Activated CD4-positive, alpha-beta T cell treated with anti-CD3 and anti-CD28 coated beads, Interleukin-2, amount 50 U/mL, for 16 hours (primary cell): ENCODE measurements around the gene BFAR.
"Not testable (repeated sequence)": the region's sequence is repeated elsewhere in the genome, so short reads cannot be mapped to it uniquely, and the experiment has no call there.

ENCODE experiments used
- DNase-seq: peaks from one replicate; pipeline ENCODE4 v3.0.0-alpha.2; 2020

Gene BFAR

DNA sequence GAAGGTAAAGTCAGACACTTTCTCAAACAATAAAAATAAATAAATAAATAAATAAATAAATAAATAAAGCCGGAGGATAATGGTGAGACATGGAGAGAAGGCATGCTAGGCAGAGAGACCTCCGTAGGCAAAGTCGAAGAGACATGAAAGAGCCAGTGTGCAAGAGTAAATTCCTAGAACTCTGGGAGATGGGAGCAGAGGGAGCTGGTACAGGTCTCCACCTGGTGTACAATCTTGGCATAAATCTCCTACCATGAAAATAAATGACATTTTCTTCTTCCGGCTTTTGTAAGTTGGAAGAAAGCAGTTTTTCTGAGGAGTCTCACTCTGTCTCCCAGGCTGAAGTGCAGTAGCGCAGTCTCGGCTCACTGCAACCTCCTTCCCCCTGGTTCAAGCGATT lies 69.1 kb downstream of the BFAR start:
- not testable (repeated sequence) for DNase-seq

- DNase-seq, result not testable (repeated sequence)
Observed at GRCh38 chr16:14702672-14703071, 69.9 kb downstream of the BFAR start.

DNA sequence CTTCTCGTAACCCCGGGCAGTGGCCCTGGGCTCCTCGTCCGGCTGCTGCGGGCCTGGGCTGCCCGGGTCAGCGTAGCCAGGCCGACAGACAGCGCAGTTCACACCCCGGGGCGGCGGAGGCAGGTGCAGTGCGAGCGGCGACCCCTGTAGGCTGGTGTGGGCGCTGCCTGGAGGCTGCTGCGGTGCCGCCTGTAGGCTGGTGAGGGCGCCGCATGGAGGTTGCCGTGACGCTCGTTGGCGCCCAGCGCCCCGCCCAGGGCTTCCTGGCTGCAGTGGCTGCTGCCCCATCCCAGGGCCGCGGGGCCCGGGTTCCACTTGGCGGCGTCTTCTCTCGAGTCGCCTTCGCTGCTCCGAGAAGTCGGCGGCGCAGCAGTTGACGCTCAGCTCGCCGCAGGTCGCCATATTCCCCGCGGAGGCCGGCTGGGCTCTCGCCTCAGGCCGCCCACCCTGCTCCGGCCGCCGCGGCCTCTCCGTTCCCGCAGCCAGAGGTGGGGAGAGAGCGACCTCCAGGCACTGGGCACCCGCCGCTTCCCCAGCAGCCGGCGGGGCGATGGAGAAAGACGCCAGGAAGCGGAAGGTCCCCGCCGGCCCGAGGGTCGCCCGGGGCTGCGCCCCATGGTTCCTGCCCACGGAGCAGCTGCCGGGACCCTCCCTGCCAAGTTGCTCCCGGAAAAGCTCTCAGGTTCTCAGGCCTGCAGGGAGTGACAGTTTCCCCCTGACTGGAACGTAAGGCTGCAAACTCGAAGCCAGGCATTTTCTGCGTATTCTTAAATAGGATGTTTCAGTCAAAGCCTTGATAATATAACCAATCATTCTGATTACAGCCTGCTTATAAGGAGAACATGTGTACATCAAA lies 70.6 kb downstream of the BFAR start, which contains the start of gene NPIPA3:
Gene NPIPA3, plus strand, starts transcription at position 256 of the 856 bp plus-strand sequence. CDS start 5,533 bp downstream, outside the sequence.
- DNase-seq, result not testable (repeated sequence)
